ENCODE results near the gene PLEKHA7.

GRCh38 chr11:16778876-16779275 is 235.3 kb downstream of the PLEKHA7 start:
- TF ChIP-seq POLR2A (IDR thresholded peaks at IDR 0.05; ENCODE audit: low read depth, low read length), result no peak
- TF ChIP-seq POLR2AphosphoS5 (IDR thresholded peaks at IDR 0.05; ENCODE audit: low read depth, low read length), result no peak
- TF ChIP-seq TAF1 (IDR thresholded peaks at IDR 0.05; ENCODE audit: borderline replicate concordance, low read depth, low read length), result no peak

Measured in GM12892 (cell line).